ENCODE data around the gene SS18L1. TPM values are rescaled to one million over a fixed set of nuclear protein-coding genes. Genes with fewer than 3 reads are reported as not detected.

The SS18L1 gene
- total RNA-seq, 2 experiments from 2014 or later: 18.0 to 19.5 TPM

- ChIA-PET POLR2A (interaction anchor here (0.6 to 1.4 kb wide), 3 partner anchors 10 to 143 kb away, joined by 4 read pairs; no protein-coding TSS in a partner anchor), CTCF (interaction anchor here (2.0 kb wide), 1 partner anchor 124 kb away, joined by 7 read pairs; no protein-coding TSS in a partner anchor)
Observed at GRCh38 chr20:62134735-62135231, 8.8 kb upstream of the SS18L1 start.

GRCh38 chr20:62135573-62136266 lies 7.8 kb upstream of the SS18L1 start:
- ChIA-PET CTCF (interaction anchor here (1.2 to 2.0 kb wide), 2 partner anchors 36 to 125 kb away, joined by 3 to 7 read pairs; no protein-coding TSS in a partner anchor), POLR2A (interaction anchor here (0.7 to 1.4 kb wide), 3 partner anchors 11 to 83 kb away, joined by 3 to 4 read pairs (median 4); no protein-coding TSS in a partner anchor)

GRCh38 chr20:62136283-62137091 lies 7.1 kb upstream of the SS18L1 start:
- CTCF ChIA-PET: interaction anchor here (1.2 to 2.0 kb wide), 2 partner anchors 35 to 125 kb away, joined by 3 to 7 read pairs; no protein-coding TSS in a partner anchor
- POLR2A ChIA-PET: interaction anchor here (0.7 kb wide), 1 partner anchor 84 kb away, joined by 3 read pairs; no protein-coding TSS in a partner anchor

GRCh38 chr20:62137092-62137384 lies 6.5 kb upstream of the SS18L1 start:
- ChIA-PET CTCF (interaction anchor here (2.0 kb wide), 1 partner anchor 126 kb away, joined by 7 read pairs; no protein-coding TSS in a partner anchor), POLR2A (no interaction called here)

- ChIA-PET CTCF (interaction anchor here (0.9 kb wide), 2 partner anchors 16 to 126 kb away, joined by 3 to 4 read pairs; no protein-coding TSS in a partner anchor), POLR2A (no interaction called here)
Observed at GRCh38 chr20:62137478-62138203, 5.9 kb upstream of the SS18L1 start.

- CTCF ChIA-PET: interaction anchor here (0.7 to 0.9 kb wide), 3 partner anchors 16 to 628 kb away, joined by 3 to 4 read pairs (median 3); no protein-coding TSS in a partner anchor
- POLR2A ChIA-PET: no interaction called here
Observed at GRCh38 chr20:62138204-62138543, 5.4 kb upstream of the SS18L1 start.

- POLR2A ChIA-PET: no interaction called here
- CTCF ChIA-PET: interaction anchor here (0.7 to 0.9 kb wide), 2 partner anchors 17 to 629 kb away, joined by 3 read pairs; no protein-coding TSS in a partner anchor
Observed at GRCh38 chr20:62138912-62139311, 4.7 kb upstream of the SS18L1 start.

GRCh38 chr20:62139636-62140035 lies 3.9 kb upstream of the SS18L1 start:
- POLR2A ChIA-PET: no interaction called here
- CTCF ChIA-PET: no interaction called here

GRCh38 chr20:62141043-62141396 lies 2.5 kb upstream of the SS18L1 start:
- ChIA-PET POLR2A (interaction anchor here (1.4 kb wide), 1 partner anchor 19 kb away, joined by 6 read pairs; the partner anchor contains the start of gene LSM14B), CTCF (interaction anchor here (1.1 to 2.2 kb wide), 4 partner anchors 14 to 130 kb away, joined by 3 to 11 read pairs (median 5); partner anchors contain the start of gene LSM14B)

GRCh38 chr20:62141397-62142251 lies 1.9 kb upstream of the SS18L1 start:
- ChIA-PET CTCF (interaction anchor here (1.0 to 2.2 kb wide), 6 partner anchors 13 to 131 kb away, joined by 3 to 11 read pairs (median 4); partner anchors contain the start of gene LSM14B), POLR2A (interaction anchor here (1.4 to 2.6 kb wide), 2 partner anchors 20 kb away, joined by 6 read pairs; partner anchors contain the start of gene LSM14B)

GRCh38 chr20:62142252-62143080 lies 1.1 kb upstream of the SS18L1 start:
- ChIA-PET POLR2A (interaction anchor here (2.6 kb wide), 1 partner anchor 21 kb away, joined by 6 read pairs; the partner anchor contains the start of gene LSM14B), CTCF (interaction anchor here (0.8 to 2.2 kb wide), 6 partner anchors 14 to 132 kb away, joined by 3 to 11 read pairs (median 3); partner anchors contain the start of gene LSM14B)

GRCh38 chr20:62143957-62144825 lies 622 bp downstream of the SS18L1 start:
- ChIA-PET CTCF (no interaction called here), POLR2A (interaction anchor here (2.6 kb wide), 1 partner anchor 22 kb away, joined by 6 read pairs; the partner anchor contains the start of gene LSM14B)

GRCh38 chr20:62145688-62146018 lies 2.1 kb downstream of the SS18L1 start:
- CTCF ChIA-PET: interaction anchor here (1.0 kb wide), 1 partner anchor 11 kb away, joined by 3 read pairs; no protein-coding TSS in a partner anchor
- POLR2A ChIA-PET: no interaction called here

- CTCF ChIA-PET: interaction anchor here (0.5 to 1.0 kb wide), 3 partner anchors 10 to 22 kb away, joined by 3 read pairs; no protein-coding TSS in a partner anchor
- POLR2A ChIA-PET: no interaction called here
Observed at GRCh38 chr20:62146019-62146755, 2.6 kb downstream of the SS18L1 start.

- POLR2A ChIA-PET: no interaction called here
- CTCF ChIA-PET: interaction anchor here (0.6 to 0.8 kb wide), 2 partner anchors 20 to 23 kb away, joined by 3 read pairs; no protein-coding TSS in a partner anchor
Observed at GRCh38 chr20:62147125-62147524, 3.6 kb downstream of the SS18L1 start.

GRCh38 chr20:62147528-62147927 lies 4.0 kb downstream of the SS18L1 start:
- ChIA-PET POLR2A (no interaction called here), CTCF (interaction anchor here (0.8 kb wide), 1 partner anchor 23 kb away, joined by 3 read pairs; no protein-coding TSS in a partner anchor)

All from activated CD8-positive, alpha-beta memory T cell treated with anti-CD3 and anti-CD28 coated beads for 36 hours (primary cell).